HG03175 (cell line): ENCODE results near the gene SF3B6.
A peak's percentile ranks its signal among the peaks of the same experiment; 100 is the strongest.
"Not testable (repeated sequence)": the region's sequence is repeated elsewhere in the genome, so short reads cannot be mapped to it uniquely, and the experiment has no call there.

ENCODE experiments used
- ATAC-seq: cut with Tn5 transposase; IDR thresholded peaks from one replicate; pipeline ENCODE4 v1.9.1; 2021; ENCODE audit warnings: mild to moderate bottlenecking, moderate library complexity; ENCODE audit not compliant: unreplicated experiment

The SF3B6 gene

GRCh38 chr2:24095171-24095677 lies 19.1 kb upstream of the SF3B6 start:
- ATAC-seq, result not testable (repeated sequence)

- not testable (repeated sequence) for ATAC-seq
Observed at GRCh38 chr2:24093270-24093669, 17.1 kb upstream of the SF3B6 start.

DNA sequence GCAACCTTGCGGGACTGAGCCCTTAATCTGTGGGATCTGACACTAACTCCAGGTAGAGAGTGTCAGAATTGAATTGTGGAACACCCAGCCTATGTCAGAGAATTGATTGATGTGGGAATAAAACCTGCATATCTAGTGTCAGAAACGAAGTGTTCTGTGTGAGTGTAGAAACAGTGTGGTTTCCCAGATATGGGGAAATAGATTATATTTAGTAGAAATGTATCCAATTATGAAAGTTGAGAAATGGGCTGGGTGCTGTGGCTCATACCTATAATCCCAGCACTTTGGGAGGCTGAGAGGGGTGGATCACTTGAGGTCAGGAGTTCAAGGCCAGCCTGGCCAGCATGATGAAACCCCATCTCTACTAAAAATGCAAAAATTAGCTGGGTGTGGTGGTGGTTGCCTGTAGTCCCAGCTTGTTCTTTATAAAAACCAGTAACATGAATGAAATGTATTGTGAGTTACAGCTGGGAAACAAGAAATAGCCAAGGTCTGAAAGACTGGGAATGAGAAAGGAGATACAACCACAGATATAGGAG lies 12.8 kb upstream of the SF3B6 start:
- no peak for ATAC-seq

GRCh38 chr2:24087032-24087431 lies 10.9 kb upstream of the SF3B6 start:
- no peak for ATAC-seq

GRCh38 chr2:24086241-24086640 lies 10.1 kb upstream of the SF3B6 start:
- ATAC-seq, result no peak

DNA sequence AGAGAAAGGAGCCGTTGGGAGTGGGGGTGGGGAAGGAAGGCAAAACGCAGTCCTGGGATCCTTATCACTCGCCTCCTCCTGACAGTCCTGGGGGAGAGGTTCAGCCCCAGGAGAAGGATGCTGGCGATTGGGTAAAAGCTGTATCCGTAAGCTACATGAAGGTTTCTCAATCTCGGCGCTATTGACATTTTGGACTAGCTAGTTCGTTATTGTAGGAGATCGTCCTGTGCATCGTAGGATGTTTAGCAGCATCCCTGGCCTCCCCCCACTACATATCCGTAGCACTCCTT lies 9.0 kb upstream of the SF3B6 start:
- ATAC-seq, result no peak

DNA sequence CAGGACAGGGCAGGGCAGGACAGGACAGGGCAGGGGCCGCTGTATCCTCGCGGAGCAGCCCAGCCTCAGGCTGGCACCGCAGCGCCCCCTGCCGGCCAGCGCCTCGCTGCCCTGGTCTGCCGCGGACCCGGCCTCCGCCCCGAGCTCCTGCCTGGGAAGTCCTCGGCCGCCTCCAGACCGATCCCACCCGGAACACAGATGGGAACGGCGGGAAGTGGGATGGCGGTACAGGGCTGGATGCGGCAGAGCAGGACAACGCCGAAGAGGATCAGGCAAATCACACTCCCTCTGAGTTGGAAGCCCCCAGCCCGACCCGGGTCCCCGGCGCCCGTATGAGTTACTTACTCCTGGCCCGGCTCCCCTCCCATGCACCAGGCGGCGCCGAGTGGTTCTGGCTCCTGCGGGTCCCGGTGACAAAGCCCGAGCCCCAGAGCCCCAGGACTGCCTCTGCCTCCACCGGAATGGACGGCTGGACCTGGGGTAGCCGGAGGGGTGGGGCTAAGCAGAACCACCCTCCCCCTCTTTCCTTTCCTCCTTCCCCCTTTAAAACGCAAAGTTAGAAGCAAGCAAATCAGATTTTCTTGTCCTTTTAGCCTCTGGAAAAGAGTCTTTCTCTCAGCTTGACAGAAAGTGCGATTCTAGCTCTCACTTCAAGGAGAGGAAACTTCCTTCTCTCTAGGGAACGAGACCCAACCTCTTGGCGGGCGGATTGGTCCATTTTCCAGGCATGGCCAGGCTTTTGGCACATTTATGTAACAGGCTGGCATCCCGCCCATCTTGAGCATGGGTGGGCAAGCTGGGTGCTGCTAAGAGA lies 8.5 kb upstream of the SF3B6 start, which contains the start of gene TP53I3:
Gene TP53I3, minus strand, starts transcription at position 449 of the 814 bp plus-strand sequence. CDS start 508 bp downstream, outside the sequence.
- ATAC-seq, result peak; percentile 85

DNA sequence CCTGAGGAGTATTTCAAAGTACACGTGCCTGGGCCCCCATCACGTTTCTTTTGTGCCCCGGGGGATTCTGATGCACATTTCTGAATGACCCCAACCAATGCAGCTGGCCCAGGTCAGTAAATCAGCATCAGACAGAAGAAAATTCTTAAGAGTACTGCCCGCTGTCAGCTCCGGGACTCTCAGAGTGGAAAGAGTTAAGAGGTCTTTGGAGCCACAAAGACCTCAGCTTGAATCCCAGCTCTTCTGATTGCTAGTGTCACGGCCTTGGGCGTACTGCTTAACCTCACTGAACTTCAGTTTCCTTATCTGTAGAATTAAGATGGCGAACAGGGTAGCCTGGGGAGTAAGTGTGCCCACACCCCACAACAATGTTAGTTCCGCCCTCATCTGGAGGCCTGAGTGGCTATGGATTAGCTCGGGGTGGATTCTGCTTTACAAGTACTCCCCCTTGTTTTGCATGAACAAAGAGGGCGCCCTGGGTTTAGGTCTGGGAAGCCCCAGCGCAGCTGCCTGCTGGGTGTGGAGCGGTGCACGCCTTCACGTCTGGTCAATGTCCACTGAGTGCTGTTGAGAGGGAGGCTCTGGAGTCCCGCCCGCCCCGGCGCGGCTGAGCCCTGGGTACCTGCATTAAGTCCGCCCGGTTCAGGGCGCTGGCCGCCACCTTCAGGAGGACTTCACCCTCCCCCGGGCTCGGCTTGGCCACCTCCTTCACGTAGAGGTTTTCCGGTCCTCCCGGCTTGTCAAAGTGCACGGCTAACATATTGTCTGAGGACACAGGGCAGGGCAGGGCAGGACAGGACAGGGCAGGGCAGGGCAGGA lies 7.7 kb upstream of the SF3B6 start:
- peak; percentile 77 for ATAC-seq

- no peak for ATAC-seq
Observed at GRCh38 chr2:24082787-24083566, 6.9 kb upstream of the SF3B6 start.

DNA sequence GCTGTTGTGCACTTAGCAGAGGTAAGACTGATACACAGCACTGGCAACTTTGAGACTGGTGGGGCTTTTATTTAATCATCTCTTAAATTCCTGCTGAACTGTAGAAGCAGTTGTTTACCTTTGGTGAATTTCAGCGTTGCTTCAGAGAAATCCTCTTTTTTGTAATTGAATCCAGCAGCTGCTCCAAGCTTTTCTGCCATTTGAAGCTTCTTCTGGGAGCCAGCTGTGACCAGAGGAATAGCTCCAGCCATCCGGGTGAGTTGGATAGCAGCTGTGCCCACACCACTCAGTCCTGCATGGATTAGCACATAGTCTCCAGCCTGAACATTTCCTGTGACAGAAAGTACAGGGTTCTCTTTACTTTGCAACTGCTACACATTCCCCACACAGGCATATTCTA lies 4.6 kb upstream of the SF3B6 start:
- ATAC-seq, result no peak

- no peak for ATAC-seq
Observed at GRCh38 chr2:24077879-24078278, 1.8 kb upstream of the SF3B6 start.

GRCh38 chr2:24077535-24077877 lies 1.4 kb upstream of the SF3B6 start:
- ATAC-seq, result no peak

DNA sequence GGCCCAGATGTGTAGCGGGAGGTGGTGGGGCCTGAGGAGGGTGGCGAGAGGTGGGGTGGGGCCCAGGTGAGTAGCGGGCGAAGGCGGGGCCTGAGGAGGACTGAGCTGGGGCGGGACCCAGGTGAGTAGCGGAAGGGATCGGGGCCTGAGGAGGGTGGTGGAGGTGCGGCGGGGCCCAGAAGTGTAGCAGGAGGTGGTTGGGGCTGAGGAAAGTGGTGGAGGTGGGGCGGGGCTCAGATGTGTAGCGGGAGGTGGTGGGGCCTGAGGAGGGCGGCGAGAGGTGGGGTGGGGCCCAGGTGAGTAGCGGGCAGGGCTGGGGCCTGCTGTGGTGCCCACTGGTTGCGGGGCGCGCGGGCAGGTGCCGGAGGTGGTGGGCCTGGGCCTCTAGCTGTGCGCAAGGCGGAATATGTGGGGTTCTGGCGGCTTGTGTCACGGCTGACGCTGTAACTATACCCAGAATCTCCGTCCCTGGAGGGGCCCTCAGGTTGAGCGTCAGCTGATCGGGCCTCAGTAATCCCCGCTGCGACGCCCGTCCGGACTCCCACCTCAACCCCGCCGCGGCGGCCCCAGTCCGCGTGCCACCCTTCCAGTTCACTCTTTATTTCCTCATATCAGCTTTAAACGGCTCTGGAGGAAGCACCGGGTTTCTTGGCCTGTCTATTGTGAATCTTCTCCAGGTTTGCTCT lies 866 bp upstream of the SF3B6 start:
- ATAC-seq, result peak; percentile 7

DNA sequence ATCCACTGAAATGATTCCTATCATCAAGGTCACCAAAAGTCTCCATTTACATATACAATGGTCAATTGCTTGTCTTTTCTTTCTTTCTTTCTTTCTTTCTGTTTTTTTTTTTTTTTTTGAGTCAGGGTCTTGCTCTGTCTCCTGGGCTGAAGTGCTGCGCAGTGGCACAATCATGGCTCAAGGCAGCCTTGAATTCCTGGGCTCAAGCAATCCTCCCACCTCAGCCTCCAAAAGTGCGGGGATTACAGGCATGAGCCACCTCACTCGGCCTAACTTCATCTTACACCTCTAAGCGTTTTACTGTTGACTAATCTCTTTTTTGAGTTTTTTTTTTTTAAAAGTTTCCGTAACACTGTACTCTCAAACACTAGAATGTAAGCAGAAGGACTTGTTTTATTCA lies 867 bp downstream of the SF3B6 start:
- ATAC-seq, result no peak

- ATAC-seq, result no peak
Observed at GRCh38 chr2:24073816-24074215, 2.3 kb downstream of the SF3B6 start.

DNA sequence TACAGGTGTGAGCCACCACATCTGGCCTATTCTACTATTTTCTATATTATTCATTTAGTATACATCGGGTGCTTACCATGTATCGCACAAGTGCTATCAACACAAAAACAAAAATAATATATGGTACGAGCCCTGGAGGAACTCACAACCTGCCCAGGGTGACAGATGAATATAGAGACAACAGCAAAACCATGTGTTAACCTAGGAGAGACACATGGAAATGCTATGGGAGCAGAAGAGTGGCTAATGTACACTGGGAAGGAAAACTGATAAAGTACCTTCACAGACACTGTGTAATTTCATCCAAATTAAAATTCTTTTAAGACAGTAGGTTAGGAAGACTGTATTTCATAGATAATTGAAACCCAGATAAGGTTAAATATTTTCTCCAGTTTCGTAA lies 3.9 kb downstream of the SF3B6 start:
- ATAC-seq, result no peak

- no peak for ATAC-seq
Observed at GRCh38 chr2:24065341-24065740, 10.8 kb downstream of the SF3B6 start.

DNA sequence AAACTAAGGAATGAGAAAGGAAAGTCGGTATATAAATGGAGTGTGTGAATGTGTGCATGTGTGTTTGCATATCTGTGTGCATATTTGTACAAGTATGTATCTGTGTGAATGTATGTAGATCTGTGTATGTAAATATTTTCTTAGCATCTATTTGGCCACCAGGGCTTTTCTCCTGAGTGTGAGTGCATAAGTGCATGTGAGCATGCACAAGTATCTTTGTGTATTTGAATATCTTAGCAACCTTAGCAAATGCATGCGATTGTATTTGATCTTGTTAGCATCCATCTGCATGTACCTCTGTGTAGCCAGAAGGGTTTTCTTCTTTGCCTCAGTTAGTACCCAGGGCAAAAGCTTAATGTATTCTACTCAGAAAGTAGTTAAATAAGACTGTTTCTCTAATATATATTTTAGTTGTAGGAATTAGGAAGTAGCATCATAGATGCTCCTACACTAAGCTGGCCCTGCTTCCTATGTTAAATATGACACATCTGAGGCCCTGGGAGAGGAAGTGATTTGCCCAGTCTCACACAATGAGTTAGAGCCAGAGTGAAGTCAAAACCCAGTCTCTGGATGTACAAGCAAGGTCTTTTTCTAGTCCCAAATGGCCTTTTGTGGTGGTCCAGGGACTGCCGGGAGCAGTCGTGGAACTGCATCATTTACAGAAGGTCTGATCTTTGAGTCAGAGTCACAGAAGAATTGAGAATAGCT lies 17.4 kb downstream of the SF3B6 start:
- ATAC-seq, result no peak

DNA sequence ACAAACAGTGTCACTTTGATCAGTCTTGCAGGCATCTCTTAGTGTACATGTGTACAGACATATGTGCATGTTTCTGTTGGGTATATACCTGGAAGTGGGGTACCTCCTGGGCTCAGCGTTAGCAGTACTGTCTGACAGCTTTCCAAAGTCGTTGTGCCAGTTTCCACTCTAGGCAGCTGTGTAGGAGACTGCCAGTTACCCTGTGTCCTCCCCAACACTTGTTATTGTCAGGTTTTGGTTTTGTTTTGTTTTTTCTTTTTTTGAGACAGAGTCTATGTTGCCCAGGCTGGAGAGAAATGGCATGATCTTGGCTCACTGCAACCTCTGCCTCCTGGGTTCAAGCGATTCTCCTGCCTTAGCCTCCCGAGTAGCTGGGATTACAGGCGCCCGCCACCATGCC lies 20.4 kb downstream of the SF3B6 start:
- ATAC-seq, result no peak
